Lung (tissue), 12 donors: ENCODE data around the gene CNIH3. TPM values are rescaled to one million over a fixed set of nuclear protein-coding genes. Genes with fewer than 3 reads are reported as not detected.

ENCODE experiments used
- ATAC-seq: fragments of 200-7000 bp; cut with Tn5 transposase; one replicate; pipeline ENCODE4 v1.9.1; 2020; ENCODE audit warnings: moderate number of reproducible peaks; ENCODE audit not compliant: insufficient read depth, low FRiP score
- DNase-seq, 3 donors: peaks; one replicate each; pipeline ENCODE4 v3.0.0-alpha.2; 2013 to 2017
- H3K27ac ChIP-seq, 2 donors: one replicate each; pipeline ENCODE4 v1.5.1; 2013; ENCODE audit warnings: mild to moderate bottlenecking in 2 of 2, moderate library complexity in 2 of 2, control low read depth in 1 of 2, inconsistent platforms in 1 of 2, low read depth in 1 of 2, low read length in 1 of 2
- H3K27me3 ChIP-seq, 3 donors: one replicate each; pipeline ENCODE4 v1.5.1; 2013; ENCODE audit warnings: low read length in 2 of 3; ENCODE audit not compliant: control insufficient read depth in 3 of 3, insufficient read depth in 3 of 3
- H3K36me3 ChIP-seq, 4 donors: one replicate each; pipeline ENCODE4 v1.5.1; 2013; ENCODE audit warnings: low read length in 4 of 4, mild to moderate bottlenecking in 1 of 4, moderate library complexity in 1 of 4; ENCODE audit not compliant: control insufficient read depth in 4 of 4, insufficient read depth in 4 of 4
- H3K4me1 ChIP-seq, 5 donors: one replicate each; pipeline ENCODE4 v1.5.1; 2013; ENCODE audit warnings: low read length in 5 of 5, mild to moderate bottlenecking in 2 of 5, moderate library complexity in 1 of 5; ENCODE audit not compliant: control insufficient read depth in 5 of 5, insufficient read depth in 5 of 5
- H3K4me3 ChIP-seq: one replicate; pipeline ENCODE4 v1.5.1; 2013; ENCODE audit warnings: mild to moderate bottlenecking, control low read depth, moderate library complexity
- H3K9ac ChIP-seq, 2 donors: one replicate each; pipeline ENCODE4 v1.5.1; 2013; ENCODE audit warnings: low read length in 2 of 2, control low read depth in 1 of 2; ENCODE audit not compliant: insufficient read depth in 1 of 2
- H3K9me3 ChIP-seq, 4 donors: one replicate each; pipeline ENCODE4 v1.5.1; 2013; ENCODE audit warnings: low read length in 3 of 4, mild to moderate bottlenecking in 1 of 4, moderate library complexity in 1 of 4; ENCODE audit not compliant: control insufficient read depth in 4 of 4, insufficient read depth in 3 of 4
- CTCF ChIP-seq: IDR thresholded peaks from 2 replicates; pipeline ENCODE4 v1.5.1; 2012; ENCODE audit warnings: mild to moderate bottlenecking; ENCODE audit errors: control extremely low read depth, extremely low read depth
- WGBS, 2 donors: extraction: QIAGEN DNeasy Blood & Tissue Kit; methylation state at CpG; one replicate each; pipeline ENCODE4 v1.1.7; 2013; 5-methylcytosine and 5-hydroxymethylcytosine counted together
- polyA plus RNA-seq, 2 donors: library from polyadenylated mRNA; stranded (reverse); fragments of 200-250 nt; gene quantifications; one replicate each; pipeline ENCODE4 v1.2.1, GENCODE V29; 2013
- total RNA-seq, 2 donors: library from RNA; depleted of rRNA in 1 of 2; stranded (reverse); fragments of >200 nt in 1 of 2; gene quantifications; one replicate each; pipeline ENCODE4 v1.2.1, GENCODE V29; 2014 to 2021
- donor health status: control.
- donor health status: control.
- donor health status: Bipolar disorder and iron deficiency.
- donor health status: healthy.
- donor health status: DM: yes; HTN: yes; CAD: no.

Gene CNIH3
- total and polyA plus RNA-seq, 4 donors, result 0.70 to 5.2 (median 2.9) TPM

DNA sequence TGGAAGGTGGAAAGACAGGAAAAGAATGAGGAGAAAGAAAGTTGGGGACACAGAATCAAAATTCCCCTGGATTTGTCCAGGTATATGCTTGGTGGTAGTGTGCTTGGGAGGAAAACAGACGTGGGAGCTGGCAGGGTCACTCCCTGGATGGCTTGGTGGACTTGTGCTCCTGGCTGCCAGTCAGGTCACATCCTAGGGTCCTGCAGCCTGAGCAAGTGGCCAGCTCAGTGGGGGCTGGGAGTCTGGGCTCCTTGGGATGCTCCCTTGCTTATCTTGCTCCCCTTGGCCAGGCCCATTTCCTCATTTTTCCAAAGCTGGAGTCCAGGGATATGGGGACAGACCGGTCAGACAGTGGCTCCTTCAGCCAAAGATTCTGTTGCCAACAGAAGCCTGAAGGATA is 144.0 kb downstream of the CNIH3 start:
- ATAC-seq, result no peak
- Histone ChIP-seq H3K27me3 (no peaks in the 10 kb centered on the region), H3K27ac (no peak overlapping the region), H3K9ac (no peak overlapping the region), H3K36me3 (no peaks in the 10 kb centered on the region), H3K4me1 (no peaks in the 10 kb centered on the region), H3K4me3 (no peak overlapping the region), H3K9me3 (peaks cover 0 to 10% (median 5%) of the 10 kb centered on the region in 4 donors)
- WGBS, 2 donors, result 74 to 83% methylated on average over 2 of the region's 2 CpGs
- DNase-seq, result no peak
- TF ChIP-seq CTCF, result no peak

GRCh38 chr1:224761245-224761644 is 145.1 kb downstream of the CNIH3 start:
- Histone ChIP-seq H3K4me1 (no peaks in the 10 kb centered on the region), H3K36me3 (no peaks in the 10 kb centered on the region), H3K9ac (no peak overlapping the region), H3K9me3 (peaks cover 0 to 10% (median 5%) of the 10 kb centered on the region in 4 donors), H3K4me3 (no peak overlapping the region), H3K27me3 (no peaks in the 10 kb centered on the region), H3K27ac (no peak overlapping the region)
- DNase-seq (no peak), ATAC-seq (no peak)
- 90 to 97% methylated on average over 1 of the region's 1 CpG for WGBS, 2 donors
- no peak for TF ChIP-seq CTCF

DNA sequence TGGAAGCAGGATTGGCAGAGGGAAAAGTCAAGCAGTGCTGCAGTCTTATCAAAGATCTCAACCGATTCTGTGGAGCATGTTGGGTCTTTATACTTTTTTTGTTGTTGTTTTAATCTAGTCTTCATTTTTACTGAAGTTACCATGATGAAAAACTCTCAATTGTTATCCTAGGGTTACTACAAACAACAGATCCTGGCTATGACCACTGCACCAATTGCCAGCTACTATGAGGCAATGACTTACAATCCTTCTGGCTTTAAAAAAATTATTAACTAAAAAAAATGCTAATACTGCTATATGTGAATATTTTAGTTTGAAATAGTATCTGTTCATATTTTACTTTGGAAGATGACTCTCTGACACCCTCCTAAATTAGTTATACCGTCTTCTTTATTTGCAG is 145.9 kb downstream of the CNIH3 start:
- ATAC-seq, result no peak
- WGBS, 2 donors, result 85 to 88% methylated on average over 2 of the region's 2 CpGs

More for the DNA sequence above, 145.9 kb downstream of the CNIH3 start:
- Histone ChIP-seq H3K27me3 (no peaks in the 10 kb centered on the region), H3K9me3 (peaks cover 0 to 10% (median 5%) of the 10 kb centered on the region in 4 donors), H3K4me1 (no peaks in the 10 kb centered on the region), H3K36me3 (no peaks in the 10 kb centered on the region), H3K27ac (no peak overlapping the region), H3K4me3 (no peak overlapping the region), H3K9ac (no peak overlapping the region)
- no peak for TF ChIP-seq CTCF
- DNase-seq, result no peak
